ENCODE measurements around the gene RALGPS1. TPM values are rescaled to one million over a fixed set of nuclear protein-coding genes. Genes with fewer than 3 reads are reported as not detected.

Gene RALGPS1
- total RNA-seq, 1 donor from 2014 or later, result 3.2 TPM

GRCh38 chr9:127233989-127234388 is 319.4 kb downstream of the RALGPS1 start:
- DNase-seq (ENCODE audit: low spot score) (no peak), ATAC-seq (no peak)

DNA sequence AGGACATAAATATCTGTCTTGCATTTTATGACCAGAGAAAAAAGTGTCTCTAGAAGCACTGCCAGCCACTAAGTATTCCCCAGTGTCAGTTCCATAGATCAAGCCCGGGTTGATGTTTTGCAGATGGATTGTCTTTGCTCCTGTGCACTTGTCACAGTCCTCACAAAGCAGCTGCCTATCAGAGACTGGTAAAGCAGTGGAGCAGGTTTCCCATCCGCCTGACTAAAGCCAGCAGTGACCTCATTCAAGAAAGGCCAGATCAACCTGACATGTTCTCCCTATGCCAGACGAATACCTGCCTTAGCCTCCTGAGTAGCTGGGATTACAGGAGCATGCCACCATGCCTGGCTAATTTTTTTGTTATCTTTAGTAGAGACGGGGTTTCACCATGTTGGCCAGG is 323.2 kb downstream of the RALGPS1 start:
- no peak for ATAC-seq
- DNase-seq (ENCODE audit: low spot score), result no peak

DNA sequence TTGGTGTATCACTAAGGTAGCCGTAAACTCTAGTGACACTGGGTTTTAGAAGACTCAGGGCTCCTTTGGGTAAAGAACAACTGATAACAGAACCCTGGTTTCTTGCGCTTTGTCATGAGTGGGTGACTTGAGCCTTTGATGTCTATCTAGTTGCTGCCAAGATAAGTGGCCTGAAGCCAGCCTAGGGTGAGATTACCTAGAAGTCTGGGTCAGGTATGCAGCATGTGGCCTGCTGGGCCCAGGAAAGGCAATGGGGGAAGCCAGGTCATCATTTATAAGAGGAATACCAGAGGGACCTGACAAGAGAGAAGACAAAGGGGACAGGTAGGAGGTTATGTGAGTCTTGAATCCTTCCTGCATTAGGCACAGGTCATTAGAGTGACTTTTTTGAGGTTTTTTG is 326.8 kb downstream of the RALGPS1 start:
- ATAC-seq (no peak), DNase-seq (ENCODE audit: low spot score) (no peak)

DNA sequence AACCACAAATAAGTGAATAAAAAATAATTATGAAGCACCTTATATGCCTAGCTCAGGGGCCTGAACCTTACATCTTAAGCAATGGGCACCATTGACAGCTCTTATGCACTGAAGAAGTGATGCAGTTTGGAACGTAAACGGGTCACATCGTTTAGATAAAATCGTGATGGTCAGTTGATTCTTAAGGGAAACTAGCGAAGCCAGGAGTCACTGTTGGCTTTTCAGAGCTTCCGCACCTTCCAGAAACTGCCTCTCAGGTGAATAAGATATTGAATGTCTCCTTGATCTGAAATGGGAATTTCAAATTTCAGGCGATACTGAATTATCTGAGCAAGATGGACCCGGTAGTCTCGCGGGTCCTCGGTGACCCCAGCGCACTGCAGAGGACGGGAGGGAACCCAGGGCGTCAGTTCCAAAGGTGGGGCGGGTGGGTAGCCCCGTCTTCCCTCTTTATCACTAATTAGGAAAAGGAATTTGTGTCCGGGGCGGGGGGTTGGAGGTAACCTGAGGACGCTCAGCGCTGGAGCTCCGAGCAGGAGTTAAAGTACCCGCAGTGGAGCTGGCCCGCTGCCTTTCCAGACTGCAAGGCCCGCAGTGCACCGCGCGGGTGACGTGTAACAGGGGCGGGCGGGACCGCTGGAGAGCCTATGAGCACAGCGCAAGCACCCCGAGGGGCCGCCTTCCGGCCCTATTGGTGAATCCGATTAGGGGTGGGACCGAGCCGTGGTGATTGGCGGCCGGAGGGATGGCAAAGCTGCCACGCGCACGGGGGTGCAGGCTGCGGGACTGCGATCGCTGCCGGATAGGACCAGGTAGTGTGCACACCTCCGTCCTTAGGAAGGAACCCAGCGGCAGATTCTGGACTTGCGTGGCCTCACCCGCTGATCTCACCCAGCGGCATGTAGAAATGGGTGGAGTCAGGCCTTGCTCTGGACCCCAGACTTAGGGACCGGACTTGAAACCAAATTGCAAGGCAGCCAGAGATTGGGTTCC is 330.3 kb downstream of the RALGPS1 start:
- peak; percentile 99 for DNase-seq (ENCODE audit: low spot score)

DNA sequence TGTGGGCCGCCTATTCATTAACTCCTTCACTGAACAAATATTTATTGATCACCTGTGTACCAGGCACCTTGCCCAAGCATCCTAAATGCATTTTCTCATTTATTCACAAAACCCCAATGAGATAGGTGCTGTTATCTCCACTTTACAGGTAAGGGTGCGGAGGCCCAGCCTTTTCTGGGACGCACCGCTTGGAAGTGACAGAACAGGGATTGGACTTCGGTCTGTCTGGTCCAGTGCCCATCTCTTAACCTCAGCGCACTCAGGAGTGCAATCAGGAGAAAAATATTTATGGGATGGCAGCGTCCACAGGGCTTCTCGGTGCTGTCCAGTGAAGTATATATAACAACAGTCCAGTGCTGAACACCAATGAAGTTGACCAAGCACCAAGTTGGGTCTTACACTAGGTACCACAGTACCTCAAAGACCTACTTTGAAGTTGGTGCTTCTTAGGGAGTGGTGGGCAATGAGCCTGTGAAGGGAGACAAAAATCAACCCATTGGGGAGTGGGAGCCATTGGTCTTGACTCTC is 331.1 kb downstream of the RALGPS1 start:
- DNase-seq (ENCODE audit: low spot score) (peak; percentile 82), ATAC-seq (peak; percentile 77)

More for the DNA sequence above, 330.3 kb downstream of the RALGPS1 start:
- ATAC-seq, result peak; percentile 96

DNA sequence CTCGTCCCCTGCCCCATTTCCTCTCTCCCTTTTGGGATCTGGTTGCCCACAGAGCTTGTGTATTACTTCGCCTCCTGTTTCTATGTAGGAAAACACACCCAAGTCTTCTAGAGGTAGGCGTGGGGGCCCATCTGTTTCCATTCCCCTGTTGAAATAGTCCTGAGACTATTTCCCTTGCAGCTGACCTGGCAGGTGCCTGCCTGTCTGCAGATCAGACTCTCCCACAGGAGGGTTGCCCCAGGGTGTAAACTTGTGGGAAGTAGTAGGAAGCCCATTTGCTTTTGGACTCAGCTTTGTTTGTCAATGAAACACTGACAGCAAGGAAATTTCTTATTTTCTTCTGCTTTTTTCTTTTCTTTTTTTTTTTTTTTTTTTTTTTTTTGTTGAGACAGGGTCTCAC is 333.7 kb downstream of the RALGPS1 start:
- ATAC-seq (no peak), DNase-seq (ENCODE audit: low spot score) (no peak)

- DNase-seq (ENCODE audit: low spot score), result no peak
- ATAC-seq, result no peak
These were observed 335.3 kb downstream of the RALGPS1 start for GRCh38 chr9:127249877-127250276.

DNA sequence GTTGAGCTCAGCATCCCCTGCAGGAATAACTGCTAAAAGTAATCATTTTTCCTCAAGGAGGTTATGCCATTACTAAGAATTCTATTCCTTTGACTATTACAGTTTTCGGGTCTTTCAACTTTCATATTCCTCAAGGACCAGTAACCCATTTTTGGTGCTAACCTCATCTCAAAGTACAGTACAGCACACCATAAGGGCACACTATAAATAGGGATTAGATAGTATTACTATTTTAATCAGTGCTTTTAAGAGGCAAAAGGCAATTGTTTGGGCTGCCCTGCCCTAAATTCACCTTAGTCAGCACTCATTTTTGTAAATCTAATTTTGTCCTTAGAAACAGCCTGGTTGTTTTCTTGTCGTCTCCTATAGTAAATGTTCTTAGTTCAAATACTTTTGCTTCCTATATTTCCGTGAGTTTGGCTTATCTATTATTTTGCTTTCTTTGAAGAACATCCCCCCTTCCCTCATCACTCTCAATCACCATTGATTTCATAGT is 336.4 kb downstream of the RALGPS1 start:
- no peak for DNase-seq (ENCODE audit: low spot score)
- ATAC-seq, result no peak

GRCh38 chr9:127252410-127253318 is 338.1 kb downstream of the RALGPS1 start:
- DNase-seq (ENCODE audit: low spot score) (no peak), ATAC-seq (no peak)

DNA sequence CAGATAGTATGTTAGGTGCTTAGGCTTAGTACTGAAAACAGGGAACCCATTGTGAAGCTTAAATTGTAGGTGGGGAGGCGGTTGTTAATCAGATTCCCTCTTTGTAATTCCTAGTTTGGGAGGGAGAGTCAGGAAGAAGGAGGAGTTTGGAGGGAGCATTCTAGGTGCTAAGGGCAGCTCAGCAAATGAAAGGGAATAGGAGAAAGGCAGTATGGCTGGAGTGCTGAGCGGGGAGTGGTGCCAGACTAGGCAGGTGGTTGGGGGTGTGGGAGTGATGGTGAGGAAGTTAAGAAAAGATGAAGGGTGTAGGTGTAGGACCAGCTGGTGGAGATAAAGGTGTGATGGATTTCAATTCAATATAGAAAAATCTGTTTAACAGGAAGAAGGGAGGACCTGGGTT is 338.9 kb downstream of the RALGPS1 start:
- DNase-seq (ENCODE audit: low spot score) (no peak), ATAC-seq (no peak)

GRCh38 chr9:127255692-127256091 is 341.1 kb downstream of the RALGPS1 start:
- DNase-seq (ENCODE audit: low spot score), result no peak
- no peak for ATAC-seq

DNA sequence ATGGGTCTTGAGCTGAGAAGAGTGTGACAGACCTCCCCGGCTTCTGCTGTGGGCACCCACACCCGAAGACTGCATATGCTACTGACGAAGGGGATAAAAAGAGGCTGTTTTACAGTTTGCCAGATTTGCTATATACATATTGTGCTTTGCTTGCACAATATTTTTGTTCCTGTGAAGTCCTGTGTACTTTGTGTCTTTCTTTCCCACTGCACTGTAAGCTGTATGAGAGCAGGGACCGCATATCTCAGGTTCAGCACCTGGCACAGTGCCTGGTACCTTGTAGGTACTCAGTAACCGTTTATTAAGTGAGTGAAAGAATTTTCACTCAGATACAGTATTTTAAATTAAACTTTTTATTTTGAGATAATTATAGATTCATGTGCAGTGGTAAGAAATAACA is 341.7 kb downstream of the RALGPS1 start:
- ATAC-seq (peak; percentile 68), DNase-seq (ENCODE audit: low spot score) (no peak)

- DNase-seq (ENCODE audit: low spot score) (no peak), ATAC-seq (no peak)
These were observed 344.3 kb downstream of the RALGPS1 start for GRCh38 chr9:127258606-127259471.

DNA sequence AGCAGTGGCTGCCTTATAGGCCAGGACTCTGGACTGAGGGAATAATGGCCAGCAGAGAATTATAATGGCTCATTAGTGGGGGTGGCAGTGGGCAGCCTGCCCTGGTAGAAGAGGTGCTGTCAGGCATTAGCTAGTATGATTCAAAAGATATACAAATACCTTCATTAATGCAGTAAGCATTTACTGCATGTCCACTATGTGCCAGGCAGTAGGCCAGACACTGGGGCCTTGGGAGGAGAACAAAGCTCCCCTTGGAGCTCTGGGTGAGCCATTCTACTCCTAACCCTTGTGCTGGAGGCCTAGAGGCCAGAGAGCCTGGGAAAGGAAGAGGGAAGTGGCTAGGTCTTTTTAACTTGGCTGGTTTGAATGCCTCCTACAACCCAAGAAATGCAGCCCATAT is 348.0 kb downstream of the RALGPS1 start:
- no peak for DNase-seq (ENCODE audit: low spot score)
- no peak for ATAC-seq

DNA sequence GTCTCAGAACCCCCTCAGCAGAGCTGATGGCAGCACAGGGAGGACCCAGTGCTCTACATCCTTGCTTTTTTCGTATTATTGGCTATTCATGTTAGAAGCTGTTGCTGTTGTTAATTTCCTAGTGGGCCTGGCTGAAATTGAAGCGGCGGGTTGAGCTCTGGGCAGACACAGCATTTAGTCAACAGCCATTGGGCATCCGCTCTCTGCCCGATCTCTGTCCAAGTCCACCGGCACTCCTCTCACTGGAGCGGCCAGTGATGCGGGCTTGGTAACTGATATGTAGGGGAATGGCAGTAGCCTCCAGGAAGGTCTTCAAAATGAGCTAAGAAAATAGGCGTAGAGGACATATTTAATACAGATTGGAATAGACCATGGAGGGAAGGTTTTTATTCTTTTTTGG is 348.7 kb downstream of the RALGPS1 start:
- ATAC-seq (no peak), DNase-seq (ENCODE audit: low spot score) (no peak)

- peak; percentile 95 for ATAC-seq
- no peak for DNase-seq (ENCODE audit: low spot score)
These were observed 349.1 kb downstream of the RALGPS1 start for GRCh38 chr9:127263664-127264063.

- DNase-seq (ENCODE audit: low spot score), result no peak
- no peak for ATAC-seq
These were observed 350.1 kb downstream of the RALGPS1 start, which contains the start of gene GARNL3 for GRCh38 chr9:127264462-127265219. Gene GARNL3 (plus strand): TSS chr9:127264774. CDS start chr9:127264878, 104 bp downstream.

- no peak for DNase-seq (ENCODE audit: low spot score)
These were observed 353.4 kb downstream of the RALGPS1 start for GRCh38 chr9:127267793-127268525.

DNA sequence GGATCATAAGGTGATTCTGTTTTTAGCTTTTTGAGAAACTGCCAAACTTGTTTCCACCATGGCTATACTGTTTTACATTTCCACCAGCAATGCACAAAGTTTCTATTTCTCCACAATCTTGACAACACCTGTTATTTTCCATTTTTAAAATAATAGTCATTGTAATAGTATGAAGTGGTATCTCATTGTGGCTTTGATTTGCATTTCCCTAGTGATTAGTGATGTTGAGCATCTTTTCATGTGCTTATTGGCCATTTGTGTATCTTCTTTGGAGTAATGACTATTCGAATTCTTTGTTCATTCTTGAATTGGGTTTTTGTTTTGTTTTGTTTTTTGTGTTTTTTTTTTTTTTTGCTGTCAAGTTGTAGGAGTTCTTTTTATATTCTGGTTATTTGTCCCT is 354.9 kb downstream of the RALGPS1 start:
- ATAC-seq (no peak), DNase-seq (ENCODE audit: low spot score) (no peak)

More at GRCh38 chr9:127267793-127268525, 353.4 kb downstream of the RALGPS1 start:
- no peak for ATAC-seq
